GM21737 (cell line): Measurements from ENCODE around the gene OR2T11.
"Not testable (repeated sequence)": the region's sequence is repeated elsewhere in the genome, so short reads cannot be mapped to it uniquely, and the experiment has no call there.

Experiments
- ATAC-seq: cut with Tn5 transposase; IDR thresholded peaks from one replicate; pipeline ENCODE4 v1.9.1; 2021; ENCODE audit warnings: mild to moderate bottlenecking, moderate library complexity; ENCODE audit not compliant: unreplicated experiment

Gene OR2T11

GRCh38 chr1:248621770-248622169 is 13.1 kb downstream of the OR2T11 start:
- no peak for ATAC-seq

- ATAC-seq, result no peak
These were observed 16.0 kb downstream of the OR2T11 start for GRCh38 chr1:248618878-248619277.

GRCh38 chr1:248618119-248618518 is 16.8 kb downstream of the OR2T11 start:
- no peak for ATAC-seq

- no peak for ATAC-seq
These were observed 21.1 kb downstream of the OR2T11 start for GRCh38 chr1:248613742-248614141.

GRCh38 chr1:248611883-248612414 is 22.9 kb downstream of the OR2T11 start:
- no peak for ATAC-seq

- no peak for ATAC-seq
These were observed 24.6 kb downstream of the OR2T11 start for GRCh38 chr1:248610301-248610700.

- no peak for ATAC-seq
These were observed 35.5 kb downstream of the OR2T11 start for GRCh38 chr1:248599396-248599795.

- no peak for ATAC-seq
These were observed 37.3 kb downstream of the OR2T11 start, which contains the start of gene OR2T10 for GRCh38 chr1:248597589-248597988. Gene OR2T10 (minus strand): TSS chr1:248597700. CDS start chr1:248593768, 3,932 bp downstream.

GRCh38 chr1:248596615-248597014 is 38.3 kb downstream of the OR2T11 start:
- no peak for ATAC-seq

- ATAC-seq, result no peak
These were observed 41.7 kb downstream of the OR2T11 start for GRCh38 chr1:248593226-248593625.

GRCh38 chr1:248592655-248593054 is 42.2 kb downstream of the OR2T11 start:
- no peak for ATAC-seq

- ATAC-seq, result no peak
These were observed 44.8 kb downstream of the OR2T11 start for GRCh38 chr1:248590055-248590454.

GRCh38 chr1:248589334-248589733 is 45.6 kb downstream of the OR2T11 start:
- no peak for ATAC-seq

GRCh38 chr1:248585266-248585665 is 49.6 kb downstream of the OR2T11 start:
- no peak for ATAC-seq

- no peak for ATAC-seq
These were observed 58.5 kb downstream of the OR2T11 start for GRCh38 chr1:248576260-248576980.

- not testable (repeated sequence) for ATAC-seq
These were observed 60.2 kb downstream of the OR2T11 start, which contains the start of gene OR2T34 for GRCh38 chr1:248574657-248575056. Gene OR2T34 (minus strand): TSS chr1:248574757. CDS start chr1:248574757, 0 bp downstream.

GRCh38 chr1:248573856-248574255 is 61.0 kb downstream of the OR2T11 start:
- not testable (repeated sequence) for ATAC-seq
